ENCODE measurements around the gene PLTP.
"Not testable (repeated sequence)": the region's sequence is repeated elsewhere in the genome, so short reads cannot be mapped to it uniquely, and the experiment has no call there.

Gene PLTP

DNA sequence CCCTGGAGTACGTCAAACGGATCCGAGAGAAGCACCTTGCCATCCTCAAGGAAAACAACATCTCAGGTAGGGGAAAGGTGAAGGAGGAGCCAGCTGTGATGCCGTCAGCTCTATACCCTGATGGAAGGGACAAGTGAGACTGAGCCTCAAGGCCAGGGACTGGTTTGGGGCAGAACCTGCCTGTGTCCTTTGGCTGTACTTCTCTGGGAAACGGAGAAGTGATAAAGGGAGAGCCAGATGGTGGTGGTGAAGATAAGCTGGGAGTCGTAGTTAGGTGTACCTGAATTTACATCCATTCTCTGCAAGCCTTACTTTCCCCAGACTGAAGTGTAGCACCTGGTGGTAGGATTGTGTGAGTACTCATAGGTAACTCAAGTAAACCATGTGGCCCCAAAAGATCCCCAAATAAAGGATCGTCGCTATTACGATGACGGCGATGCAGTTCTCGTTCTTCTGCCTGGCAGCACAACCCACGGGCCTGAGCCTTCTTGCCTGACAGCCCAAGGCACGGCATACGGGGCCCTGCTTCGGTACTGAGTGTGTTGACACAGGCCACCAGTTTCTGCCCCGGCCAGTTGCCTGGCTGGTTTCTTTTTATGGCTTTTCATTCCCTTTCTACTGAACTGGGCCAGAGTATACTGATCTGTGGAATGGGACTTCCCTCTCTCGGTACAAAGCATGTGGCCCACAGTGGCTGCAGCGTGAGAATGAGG is 33.2 kb upstream of the PLTP start:
- DNase-seq (ENCODE audit: low read depth): no peak

DNA sequence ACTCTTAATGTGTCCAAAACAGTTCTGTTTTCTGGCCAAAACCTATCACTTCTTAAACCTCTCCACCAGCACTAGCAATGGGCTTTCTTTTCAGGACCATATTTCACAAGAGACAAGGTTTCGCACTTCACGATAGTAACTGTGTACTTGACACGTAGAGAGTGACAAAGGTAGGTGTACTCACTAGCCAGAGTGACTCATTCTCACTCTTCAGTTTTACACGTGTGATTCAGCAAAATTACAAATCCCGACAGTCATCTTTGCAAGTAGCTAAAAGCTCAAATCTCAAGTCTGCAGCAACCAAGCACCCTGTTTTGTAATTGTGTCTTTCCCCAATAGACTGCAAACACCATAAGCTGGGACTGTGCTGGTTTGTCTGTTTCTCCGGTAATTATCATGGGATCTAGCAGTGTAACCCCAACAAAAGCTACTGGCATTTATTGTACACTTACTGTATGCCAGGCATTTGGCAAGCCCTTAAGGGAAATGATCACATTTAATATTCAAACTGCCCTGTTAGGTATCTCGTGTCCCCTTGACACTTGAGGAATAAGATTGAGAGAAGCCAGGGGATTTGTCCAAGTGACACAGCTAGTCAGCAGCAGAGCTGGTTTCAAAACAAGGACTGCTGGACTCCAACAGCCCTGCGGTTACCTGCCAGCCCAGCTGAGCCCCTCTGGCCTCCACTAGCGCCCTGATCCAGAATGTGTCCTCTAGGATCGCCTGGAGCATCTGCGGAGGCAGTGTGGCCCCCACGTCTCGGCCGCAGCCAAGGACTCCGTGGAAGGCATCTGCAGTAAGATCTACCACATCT is 32.4 kb upstream of the PLTP start:
- no peak for DNase-seq (ENCODE audit: low read depth)

DNA sequence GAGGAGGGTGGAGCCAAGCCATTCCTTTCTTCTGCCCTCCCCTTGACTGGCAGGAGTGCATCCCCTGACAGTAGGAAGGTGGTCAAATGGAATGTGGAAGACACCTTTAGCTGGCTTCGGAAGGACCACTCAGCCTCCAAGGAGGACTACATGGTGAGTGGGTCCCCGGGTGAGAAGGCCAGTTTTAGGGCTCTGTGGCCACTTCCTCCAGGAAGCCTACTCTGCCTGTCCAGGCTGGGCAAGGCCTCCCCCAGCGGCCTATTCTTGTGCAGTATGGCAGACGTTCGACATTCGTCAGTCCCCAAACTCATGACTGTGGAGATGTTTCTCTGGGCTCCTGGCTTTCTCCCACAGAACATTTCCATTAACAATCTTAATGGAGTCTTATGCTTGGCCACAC is 31.7 kb upstream of the PLTP start:
- DNase-seq (ENCODE audit: low read depth): no peak

DNA sequence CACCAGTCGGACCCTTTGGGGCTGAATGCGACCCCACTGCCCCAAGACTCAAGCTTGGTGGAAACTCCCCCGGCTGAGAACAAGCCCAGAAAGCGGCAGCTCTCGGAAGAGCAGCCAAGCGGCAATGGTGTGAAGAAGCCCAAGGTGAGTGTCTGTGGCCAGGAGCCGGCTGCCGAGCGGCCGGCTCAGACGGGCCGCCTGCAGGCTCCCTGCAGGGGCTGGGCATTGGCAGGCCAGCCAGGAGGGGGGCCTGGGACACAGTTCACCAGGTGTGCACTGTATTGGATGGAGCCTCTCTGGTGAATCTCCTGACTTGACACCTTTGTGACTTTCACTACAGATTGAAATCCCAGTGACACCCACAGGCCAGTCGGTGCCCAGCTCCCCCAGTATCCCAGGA is 28.5 kb upstream of the PLTP start:
- no peak for DNase-seq (ENCODE audit: low read depth)

DNA sequence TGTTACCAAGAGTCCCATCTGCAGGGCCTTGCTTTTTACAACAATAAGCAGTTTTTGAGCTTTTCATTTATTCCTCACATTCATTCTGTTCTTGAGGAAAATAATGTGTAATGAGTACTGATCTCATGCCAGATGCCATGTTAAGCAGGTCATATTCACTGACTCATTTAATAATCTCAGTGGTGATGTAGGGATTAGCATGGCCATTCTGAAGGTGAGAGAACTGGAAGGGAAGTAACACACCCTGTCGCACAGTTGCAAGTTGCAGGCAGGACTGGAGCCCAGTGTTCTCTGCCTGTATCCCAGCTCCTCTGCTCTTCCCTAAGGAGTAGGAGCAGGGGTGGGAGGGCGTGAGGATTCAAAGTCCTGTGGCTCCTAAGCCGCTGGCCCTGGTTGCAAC is 28.1 kb upstream of the PLTP start:
- DNase-seq (ENCODE audit: low read depth): no peak

DNA sequence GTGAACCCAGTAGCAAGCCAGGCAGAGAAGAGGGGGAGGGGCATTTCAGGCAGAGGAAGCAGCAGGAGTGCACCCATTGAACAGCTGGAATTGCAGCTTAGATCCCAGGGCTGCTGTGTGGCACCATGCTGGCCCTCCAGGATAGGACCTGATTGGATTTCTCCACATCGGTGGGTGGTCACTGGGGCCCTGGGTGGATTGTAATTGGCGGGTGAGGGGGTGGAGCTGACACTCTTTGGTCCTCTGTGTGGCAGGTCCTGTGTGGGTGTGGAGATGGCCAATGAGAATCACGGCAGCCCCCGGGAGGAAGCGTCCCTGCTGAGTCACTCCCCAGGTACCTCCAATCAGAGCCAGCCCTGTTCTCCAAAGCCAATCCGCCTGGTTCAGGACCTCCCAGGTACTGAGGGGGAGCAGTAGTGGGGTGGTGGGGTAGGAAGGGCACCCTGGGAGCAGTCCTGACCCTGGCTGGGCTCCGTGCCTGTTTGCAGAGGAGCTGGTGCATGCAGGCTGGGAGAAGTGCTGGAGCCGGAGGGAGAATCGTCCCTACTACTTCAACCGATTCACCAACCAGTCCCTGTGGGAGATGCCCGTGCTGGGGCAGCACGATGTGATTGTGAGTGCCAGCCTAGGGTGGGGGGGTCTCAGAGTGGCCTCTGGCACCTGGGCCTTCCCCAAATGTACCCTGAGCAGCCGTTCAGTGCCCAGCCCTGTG is 26.9 kb upstream of the PLTP start:
- DNase-seq (ENCODE audit: low read depth): no peak

DNA sequence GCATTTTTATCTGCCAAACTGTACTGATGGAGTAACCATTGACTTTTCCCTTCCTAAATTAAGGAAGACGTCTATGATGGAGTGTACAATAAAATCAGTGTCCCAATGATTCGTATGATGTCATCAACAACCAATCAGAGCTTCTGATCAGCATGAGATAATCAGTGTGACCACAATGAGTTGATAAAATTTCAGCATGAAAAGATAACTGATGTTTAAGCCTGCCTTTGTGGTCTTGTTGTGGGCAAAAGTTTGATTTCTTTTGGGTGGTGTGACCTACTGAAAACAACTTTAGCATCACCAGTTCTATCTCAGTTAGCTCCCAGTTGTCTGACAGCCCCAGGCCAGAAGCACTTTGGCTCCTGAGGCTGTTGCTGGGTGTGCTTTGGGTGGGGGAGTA is 25.8 kb upstream of the PLTP start:
- DNase-seq (ENCODE audit: low read depth): no peak

DNA sequence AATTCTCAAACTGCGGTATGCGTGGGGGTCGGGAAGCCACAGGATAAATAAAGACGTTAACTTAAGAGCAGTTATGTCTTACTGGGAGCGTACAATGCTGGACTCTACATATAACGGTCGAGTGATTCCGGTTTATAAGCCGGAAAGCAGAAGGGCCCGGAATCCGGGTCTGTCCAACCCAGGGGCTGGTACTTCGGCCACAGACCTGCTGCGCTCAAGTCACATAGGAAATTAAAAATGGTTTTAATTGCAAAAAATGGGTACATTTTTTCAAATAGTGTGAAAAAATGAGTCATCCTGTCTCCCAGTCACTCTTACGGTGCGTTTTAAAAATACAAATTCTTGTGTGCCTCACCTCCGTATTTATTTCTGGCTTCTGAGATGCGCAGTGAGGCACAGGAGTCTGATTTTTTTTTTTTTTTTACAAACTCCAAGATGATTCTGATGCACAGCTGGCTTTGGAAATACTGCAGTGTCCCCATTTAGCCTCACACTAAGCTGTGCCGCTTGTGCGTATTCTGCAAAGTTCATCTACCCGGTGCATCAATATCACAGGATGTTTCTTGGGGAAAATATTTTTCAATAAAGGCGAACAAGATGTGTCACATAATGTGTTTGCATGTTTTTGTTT is 23.6 kb upstream of the PLTP start:
- no peak for DNase-seq (ENCODE audit: low read depth)

DNA sequence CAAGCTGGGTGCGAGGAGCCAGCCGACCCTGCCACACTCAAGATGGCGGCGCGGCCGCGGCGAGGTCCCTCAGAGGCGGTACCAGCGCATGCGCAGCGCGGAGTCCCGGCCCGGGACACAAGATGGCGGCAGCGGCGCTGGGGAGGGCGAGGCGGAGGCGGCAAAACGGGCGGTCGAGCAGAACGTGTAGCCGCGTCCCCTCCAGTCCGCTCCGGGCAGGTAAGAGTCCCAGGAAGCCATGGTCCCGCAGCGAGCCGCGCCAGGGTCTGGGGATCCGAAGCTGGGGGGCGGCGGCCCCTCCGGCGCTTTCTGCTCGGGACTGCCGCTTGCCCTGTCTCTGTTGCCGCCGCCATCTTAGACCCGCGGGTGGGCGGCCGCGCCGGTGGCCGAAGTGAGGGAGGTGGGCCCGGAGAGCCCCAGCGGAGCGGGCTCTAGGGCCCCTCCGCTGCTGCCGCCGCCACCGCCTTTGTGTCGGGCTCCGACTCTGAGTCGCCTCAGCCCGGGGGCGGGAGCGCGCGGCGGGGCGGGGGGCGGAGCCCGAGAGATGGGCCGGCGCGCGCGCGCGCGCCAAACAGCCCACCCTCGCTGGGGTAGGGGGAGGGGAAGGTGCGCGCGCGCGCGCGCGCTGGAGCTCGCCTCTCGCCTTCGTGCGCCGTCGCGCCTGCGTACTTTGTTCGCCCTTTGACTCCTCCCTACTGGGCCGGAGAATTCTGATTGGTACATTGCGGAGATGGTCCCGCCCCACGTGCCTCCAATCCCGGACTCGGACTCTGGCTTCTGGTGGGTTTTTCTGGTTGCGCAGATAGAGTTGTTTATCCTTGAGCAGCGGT is 22.8 kb upstream of the PLTP start, which contains the start of gene PCIF1:
TSS of gene PCIF1 (plus strand) at position 98 of the 830 bp plus-strand sequence. CDS start 4,317 bp downstream, outside the sequence.
- DNase-seq (ENCODE audit: low read depth): peak; percentile 84

DNA sequence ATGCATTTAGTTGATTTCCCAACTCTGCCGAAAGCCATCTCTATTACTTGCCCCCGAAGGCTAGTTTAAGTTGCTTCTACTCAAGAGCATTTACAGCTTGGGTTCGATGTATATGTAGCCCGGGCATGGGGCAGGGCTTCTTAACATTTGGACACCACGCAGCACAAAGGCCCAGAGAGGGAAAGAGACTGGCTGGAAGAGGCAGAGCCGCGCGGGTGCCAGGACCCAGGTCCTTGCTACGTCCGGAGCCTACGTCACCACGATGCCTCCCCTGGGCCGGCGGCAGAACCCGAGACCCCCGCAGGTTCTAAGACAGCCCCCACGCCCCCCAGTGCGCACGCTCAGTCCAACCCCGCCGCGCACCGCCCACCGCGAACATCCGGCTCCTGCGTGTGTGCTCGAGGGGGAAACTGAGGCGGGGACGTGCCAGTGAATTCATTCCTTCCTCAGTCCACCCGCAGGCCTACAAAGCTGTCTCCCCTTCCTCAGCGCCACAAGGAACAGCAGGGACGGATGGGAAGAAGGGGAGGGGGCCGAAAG is 22.2 kb upstream of the PLTP start:
- no peak for DNase-seq (ENCODE audit: low read depth)

DNA sequence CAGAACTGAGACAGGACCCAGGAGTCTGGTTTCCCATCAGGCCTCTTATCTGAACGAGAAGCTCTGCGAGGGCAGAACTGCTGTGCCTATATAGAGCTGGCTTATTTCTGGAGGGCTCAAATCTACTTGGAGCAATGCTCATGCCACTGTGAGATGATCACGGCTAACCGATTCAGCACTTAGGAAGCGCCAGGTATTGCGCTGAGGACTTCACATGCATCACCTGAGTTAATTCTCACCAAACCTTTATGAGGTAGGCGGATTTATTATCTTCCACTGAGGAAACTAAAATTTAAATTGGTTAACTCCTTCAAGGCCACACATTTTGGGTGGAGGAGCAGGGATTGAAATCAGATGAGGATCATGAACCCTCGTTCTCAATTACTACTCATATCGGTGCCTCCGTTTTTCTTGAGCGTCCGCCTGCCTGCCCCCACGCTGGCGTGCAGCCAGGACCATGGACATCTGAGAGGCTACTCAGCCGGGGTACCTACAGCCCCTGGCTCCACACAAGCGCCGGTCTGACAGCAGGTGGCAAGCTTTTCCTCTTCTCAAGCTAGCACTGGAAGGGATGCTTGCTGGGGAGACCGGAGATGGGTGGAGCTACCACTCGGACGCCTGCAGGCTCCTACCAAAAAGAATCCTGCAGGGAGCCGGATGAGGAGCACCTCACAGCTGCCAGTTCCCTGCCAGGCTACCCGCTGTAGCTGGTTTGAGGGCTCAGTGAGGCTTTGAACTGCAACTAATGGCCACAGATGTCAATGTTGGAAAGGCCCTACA is 21.5 kb upstream of the PLTP start:
- DNase-seq (ENCODE audit: low read depth): no peak

DNA sequence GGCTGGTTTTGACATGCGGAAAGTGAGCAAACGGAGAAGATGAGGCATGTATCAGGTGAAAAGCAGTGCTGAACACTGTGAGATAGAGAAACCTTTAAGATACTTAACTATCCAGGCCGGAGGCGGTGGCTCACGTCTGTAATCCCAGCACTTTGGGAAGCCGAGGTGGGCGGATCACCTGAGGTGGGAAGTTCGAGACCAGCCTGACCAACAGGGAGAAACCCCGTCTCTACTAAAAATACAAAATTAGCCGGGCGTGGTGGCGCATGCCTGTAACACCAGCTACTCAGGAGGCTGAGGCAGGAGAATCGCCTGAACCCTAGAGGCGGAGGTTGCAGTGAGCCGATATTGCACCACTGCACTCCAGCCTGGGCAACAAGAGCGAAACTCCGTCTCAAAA is 19.7 kb upstream of the PLTP start:
- DNase-seq (ENCODE audit: low read depth): not testable (repeated sequence)

DNA sequence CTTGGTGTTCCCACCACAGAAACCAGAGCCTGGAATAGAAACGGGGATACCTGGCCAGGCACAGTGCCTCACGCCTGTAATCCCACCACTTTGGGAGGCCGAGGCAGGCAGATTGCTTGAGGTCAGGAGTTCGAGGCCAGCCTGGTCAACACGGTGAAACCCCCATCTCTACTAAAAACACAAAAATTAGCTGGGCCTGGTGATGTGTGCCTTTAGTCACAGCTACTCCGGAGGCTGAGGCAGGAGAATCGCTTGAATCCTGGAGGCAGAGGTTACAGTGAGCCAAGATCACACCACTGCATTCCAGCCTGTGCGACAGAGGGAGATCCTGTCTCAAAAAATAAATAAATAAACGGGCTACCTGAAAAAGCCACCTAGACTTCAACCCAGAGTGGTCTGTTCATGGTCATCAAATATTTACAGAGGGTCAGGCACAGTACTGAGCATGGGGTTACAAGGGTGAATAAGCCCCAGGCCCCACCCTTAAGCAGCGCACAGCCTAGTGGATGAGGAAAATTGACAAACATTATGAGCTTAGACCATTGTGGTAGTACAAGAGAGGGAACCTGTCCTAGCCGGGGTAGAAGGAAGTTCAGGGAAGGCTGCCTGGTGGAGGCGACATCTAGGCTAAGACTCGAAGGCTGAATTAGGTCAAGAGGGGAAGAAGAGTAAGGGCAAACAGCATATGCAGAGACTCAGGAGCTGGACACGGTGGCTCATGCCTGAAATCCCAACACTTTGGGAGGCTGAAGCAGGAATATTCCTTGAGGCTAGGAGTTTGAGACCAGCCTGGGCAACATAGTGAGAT is 15.3 kb upstream of the PLTP start:
- DNase-seq (ENCODE audit: low read depth): no peak

DNA sequence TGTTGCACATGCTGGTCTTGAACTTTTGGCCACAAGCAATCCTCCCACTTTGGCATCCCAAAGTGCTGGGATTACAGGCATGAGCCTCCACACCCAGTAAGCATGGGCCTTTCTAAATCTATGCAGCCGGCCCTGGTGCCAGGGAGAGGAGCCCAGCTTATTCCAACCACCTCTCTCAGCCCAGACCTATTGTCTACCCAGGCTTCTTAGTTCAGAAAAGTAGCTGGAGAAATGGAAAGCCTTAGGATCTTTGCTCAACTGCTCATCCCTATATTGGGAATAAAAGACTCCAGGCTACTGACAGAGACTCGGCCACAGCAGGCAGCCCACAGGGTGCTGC is 14.7 kb upstream of the PLTP start:
- no peak for DNase-seq (ENCODE audit: low read depth)

DNA sequence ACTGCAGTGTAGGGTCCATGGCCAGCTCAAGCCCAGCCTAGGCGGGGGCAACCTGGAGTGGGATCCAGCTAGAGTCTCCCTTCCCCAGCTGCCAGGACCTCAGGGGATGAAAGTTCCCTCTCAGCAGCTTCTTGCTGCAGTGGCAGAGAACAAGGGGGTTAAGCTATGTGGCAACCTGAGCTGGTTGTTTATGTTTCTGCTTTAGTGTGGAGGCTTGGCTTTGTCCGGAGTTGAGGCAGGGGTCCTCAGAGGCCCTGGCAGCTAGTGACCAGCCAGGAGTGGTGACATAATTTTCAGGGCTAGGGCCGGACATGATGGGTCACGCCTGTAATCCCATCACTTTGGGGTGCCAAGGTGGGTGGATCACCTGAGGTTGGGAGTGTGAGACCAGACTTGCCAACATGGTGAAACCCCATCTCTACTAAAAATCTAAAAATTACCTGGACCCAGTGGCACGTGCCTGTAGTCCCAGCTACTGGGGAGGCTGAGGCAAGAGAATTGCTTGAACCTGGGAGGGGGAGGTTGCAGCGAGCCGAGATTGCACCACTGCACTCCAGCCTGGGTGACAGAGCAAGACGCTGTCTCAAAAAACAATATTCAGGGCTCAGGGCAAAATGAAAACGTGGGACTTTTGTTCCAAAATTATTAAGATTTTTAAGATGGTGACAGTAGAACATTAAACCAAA is 14.0 kb upstream of the PLTP start:
- no peak for DNase-seq (ENCODE audit: low read depth)

DNA sequence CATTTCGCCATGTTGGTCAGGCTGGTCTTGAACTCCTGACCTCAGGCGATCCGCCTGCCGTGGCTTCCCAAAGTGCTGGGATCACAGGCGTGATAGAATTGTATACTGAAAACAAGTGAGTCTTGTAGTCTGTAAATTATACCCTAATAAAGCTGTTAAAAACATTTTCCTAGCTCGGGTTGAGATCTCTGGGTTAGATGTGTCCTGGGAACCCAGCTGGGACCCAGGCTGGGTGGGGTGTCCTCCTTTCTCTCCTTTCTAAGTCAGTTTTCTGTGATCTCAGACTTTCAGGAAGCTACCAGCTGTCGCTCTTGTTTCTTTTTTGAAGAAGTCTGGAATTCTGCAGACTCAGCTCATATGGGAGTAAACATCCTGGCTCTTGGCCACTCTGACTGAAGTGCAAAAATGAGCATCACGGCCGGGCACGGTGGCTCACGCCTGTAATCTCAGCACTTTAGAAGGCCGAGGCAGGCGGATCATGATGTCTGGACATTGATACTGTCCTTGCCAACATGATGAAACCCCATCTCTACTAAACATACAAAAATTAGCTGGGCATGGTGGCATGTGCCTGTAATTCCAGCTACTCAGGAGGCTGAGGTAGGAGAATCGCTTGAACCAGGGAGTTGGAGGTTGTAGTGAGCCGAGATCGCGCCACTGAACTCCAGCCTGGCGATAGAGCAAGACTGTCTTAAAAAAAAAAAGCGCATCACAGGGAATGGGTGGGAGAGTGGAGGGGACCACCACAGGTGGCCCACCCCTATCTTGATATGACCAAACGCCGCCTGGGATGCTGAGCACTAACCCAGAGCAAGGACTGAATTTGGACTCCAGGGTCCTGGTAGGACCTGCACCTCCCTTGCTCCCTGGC is 12.7 kb upstream of the PLTP start:
- no peak for DNase-seq (ENCODE audit: low read depth)

DNA sequence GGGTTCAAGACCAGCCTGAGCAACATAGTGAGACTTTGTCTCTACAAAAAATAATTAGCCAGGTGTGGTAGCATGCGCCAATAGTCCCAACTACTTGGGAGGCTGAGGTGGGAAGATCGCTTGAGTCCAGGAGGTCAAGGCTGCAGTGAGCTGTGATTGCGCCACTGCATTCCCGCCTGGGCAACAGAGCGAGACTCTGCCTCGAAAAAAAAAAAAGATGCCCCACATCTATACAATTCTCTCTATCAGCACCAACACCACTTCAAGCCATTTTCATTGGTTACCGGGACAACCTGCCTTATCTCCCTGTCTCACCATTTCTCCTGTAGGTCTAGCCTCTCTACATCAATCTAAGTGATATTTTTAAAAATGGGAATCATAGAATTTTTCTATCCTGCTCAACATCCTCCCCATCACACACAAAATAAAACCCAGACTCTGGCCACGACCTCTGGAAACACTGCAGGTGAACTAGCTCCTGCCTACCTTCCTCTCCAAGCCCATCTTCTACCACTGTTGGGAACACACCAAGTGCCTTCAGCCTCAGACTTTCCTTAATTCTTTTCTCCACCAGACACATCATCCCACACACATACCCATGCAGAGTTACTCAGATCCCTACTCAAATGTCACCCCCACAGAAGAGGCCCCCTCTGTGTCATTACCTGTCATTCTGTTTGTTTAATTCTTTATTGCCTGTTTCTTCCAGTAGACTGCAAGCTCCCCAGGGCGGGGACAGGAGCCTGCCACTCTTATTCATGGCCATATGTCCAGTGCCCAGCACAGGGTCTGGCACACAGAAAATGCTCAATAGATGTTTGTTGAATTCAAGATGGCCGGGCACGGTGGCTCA is 9.6 kb upstream of the PLTP start:
- DNase-seq (ENCODE audit: low read depth): no peak

Measured in non-pigmented ciliary epithelial cell (primary cell).